Activated CD8-positive, alpha-beta memory T cell treated with anti-CD3 and anti-CD28 coated beads, Interleukin-2, amount 50 U/mL, for 1 hour (primary cell): ENCODE results near the gene EML6.
A peak's percentile ranks its signal among the peaks of the same experiment; 100 is the strongest.
"Not testable (repeated sequence)": the region's sequence is repeated elsewhere in the genome, so short reads cannot be mapped to it uniquely, and the experiment has no call there.

Source experiments
- DNase-seq: peaks from one replicate; pipeline ENCODE4 v3.0.0-alpha.2; 2020; ENCODE audit errors: extremely low read depth

The EML6 gene

GRCh38 chr2:54723131-54723995 is at the start of gene EML6:
EML6 (plus strand) TSS chr2:54723662; CDS start chr2:54725062, 1,400 bp downstream.
- peak; percentile 94 for DNase-seq

GRCh38 chr2:54675281-54675680 is 48.2 kb upstream of the EML6 start:
- no peak for DNase-seq

GRCh38 chr2:54675738-54676137 is 47.7 kb upstream of the EML6 start:
- DNase-seq: no peak

GRCh38 chr2:54676656-54677055 is 46.8 kb upstream of the EML6 start:
- no peak for DNase-seq

GRCh38 chr2:54677476-54678265 is 45.8 kb upstream of the EML6 start:
- no peak for DNase-seq

- no peak for DNase-seq
Measured at GRCh38 chr2:54678719-54679118, 44.7 kb upstream of the EML6 start.

GRCh38 chr2:54680397-54681041 is 42.9 kb upstream of the EML6 start:
- no peak for DNase-seq

GRCh38 chr2:54681416-54681815 is 42.0 kb upstream of the EML6 start:
- DNase-seq: no peak

- no peak for DNase-seq
Measured at GRCh38 chr2:54683596-54683995, 39.9 kb upstream of the EML6 start.

- DNase-seq: no peak
Measured at GRCh38 chr2:54685263-54685775, 38.1 kb upstream of the EML6 start.

- DNase-seq: no peak
Measured at GRCh38 chr2:54687595-54688152, 35.8 kb upstream of the EML6 start.

GRCh38 chr2:54691445-54692135 is 31.9 kb upstream of the EML6 start:
- no peak for DNase-seq

- DNase-seq: no peak
Measured at GRCh38 chr2:54692556-54692955, 30.9 kb upstream of the EML6 start.

- DNase-seq: no peak
Measured at GRCh38 chr2:54695378-54695777, 28.1 kb upstream of the EML6 start.

GRCh38 chr2:54697934-54698333 is 25.5 kb upstream of the EML6 start:
- DNase-seq: no peak

GRCh38 chr2:54698926-54699325 is 24.5 kb upstream of the EML6 start:
- not testable (repeated sequence) for DNase-seq

GRCh38 chr2:54699665-54700064 is 23.8 kb upstream of the EML6 start:
- DNase-seq: no peak

GRCh38 chr2:54701029-54701428 is 22.4 kb upstream of the EML6 start:
- DNase-seq: no peak

- no peak for DNase-seq
Measured at GRCh38 chr2:54704238-54704637, 19.2 kb upstream of the EML6 start.

- no peak for DNase-seq
Measured at GRCh38 chr2:54704688-54705605, 18.5 kb upstream of the EML6 start.
